Placental pericyte (primary cell): Measurements from ENCODE around the gene GALNT9. TPM values are rescaled to one million over a fixed set of nuclear protein-coding genes. Genes with fewer than 3 reads are reported as not detected.

ENCODE experiments used
- small RNA-seq: library from RNA; depleted of rRNA; stranded (forward); fragments of <200 nt; gene quantifications from one replicate; pipeline ENCODE3, GENCODE V24; 2012; ENCODE audit warnings: low replicate concordance
- total RNA-seq: library from RNA; depleted of rRNA; stranded (reverse); fragments of >200 nt; gene quantifications from 2 replicates; pipeline ENCODE4 v1.2.3, GENCODE V29; 2012

GALNT9 gene
- total RNA-seq: 0.22 and 0.29 TPM in 2 replicates

GRCh38 chr12:132329036-132329719 is at the start of gene GALNT9:
Gene GALNT9 (minus strand): TSS chr12:132329589. CDS start chr12:132329203, 386 bp downstream.

Small RNA genes lying within 50 kb of the gene (small RNA-seq; reads per million reads assigned to genes)
- gene AC138466.3: not detected

Other genes with a start within 250 kb of the GALNT9 start
- 11.6 and 14.2 TPM in 2 replicates for gene DDX51, start 185.3 kb downstream of the GALNT9 start, total RNA-seq
- 17.9 and 29.2 TPM in 2 replicates for gene NOC4L, start 185.1 kb downstream of the GALNT9 start, total RNA-seq
- gene FBRSL1, start 160.6 kb upstream of the GALNT9 start, total RNA-seq: 7.4 and 8.6 TPM in 2 replicates